GM19463 (cell line): ENCODE measurements around the gene CASR.

ENCODE experiments used
- ATAC-seq: cut with Tn5 transposase; IDR thresholded peaks from one replicate; pipeline ENCODE4 v1.9.1; 2021; ENCODE audit warnings: mild to moderate bottlenecking, moderate library complexity; ENCODE audit not compliant: unreplicated experiment

Gene CASR

DNA sequence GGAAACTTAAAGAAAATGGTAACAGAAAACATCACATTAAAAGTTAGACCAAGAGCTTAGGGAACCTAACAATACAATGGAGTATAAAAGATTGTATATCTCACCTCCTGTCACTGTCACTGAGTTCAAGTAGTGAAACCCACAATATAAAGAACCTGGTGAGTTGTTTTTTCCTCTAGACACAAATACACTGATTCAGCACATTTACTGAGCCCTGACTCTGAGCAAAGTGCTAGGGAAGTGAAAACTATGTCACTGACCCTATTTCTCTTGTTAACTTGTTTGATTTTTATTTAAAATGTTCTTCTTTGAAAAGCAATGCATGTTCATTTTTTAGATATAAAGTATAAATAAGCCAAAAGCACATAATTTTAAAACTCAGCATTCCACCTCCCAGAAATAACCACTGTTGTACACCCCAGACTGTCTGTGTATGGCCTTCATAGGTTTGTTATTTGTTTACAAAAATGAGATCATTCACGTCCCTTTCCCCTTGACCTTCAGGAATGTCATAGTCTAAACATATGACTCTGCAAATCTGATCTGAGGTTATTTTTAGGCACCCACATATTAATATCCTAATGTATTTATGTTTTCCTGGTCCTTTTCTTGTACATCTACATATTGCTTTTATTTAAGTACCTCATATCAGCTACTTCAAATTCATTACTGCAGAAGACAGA is 72.4 kb downstream of the CASR start:
- peak; percentile 54 for ATAC-seq

DNA sequence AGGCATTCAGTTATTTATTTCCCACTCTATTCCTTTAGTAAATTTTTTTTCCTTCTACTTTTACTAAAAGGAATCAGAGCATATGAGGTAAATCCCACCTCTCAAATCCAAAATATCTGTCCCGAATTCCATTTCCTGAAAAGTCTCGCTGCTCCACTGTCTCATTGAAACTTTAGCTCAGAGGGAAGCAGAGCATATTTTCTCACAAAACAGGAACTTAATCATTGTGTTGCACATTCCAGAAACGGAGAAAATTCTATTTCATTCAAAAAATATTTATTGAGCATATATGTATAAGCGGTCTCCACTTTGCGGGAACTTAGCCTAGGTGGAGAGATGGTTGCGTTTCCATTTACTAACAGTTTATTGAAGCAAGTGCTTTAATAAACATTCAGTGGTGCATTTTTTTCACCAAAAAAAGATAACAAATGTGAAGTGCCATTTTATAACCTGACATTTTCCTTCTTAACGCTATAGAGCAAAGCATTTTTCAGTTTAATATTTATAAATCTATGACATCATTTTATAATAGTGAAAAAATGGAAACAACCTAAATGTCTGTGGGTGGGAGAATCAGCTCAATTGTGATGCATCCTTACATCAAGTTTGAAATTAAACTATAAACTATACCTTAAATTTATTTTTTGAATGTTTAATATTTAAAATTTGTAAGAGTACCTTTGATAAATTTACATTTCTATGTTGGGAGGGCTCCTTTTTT is 74.3 kb downstream of the CASR start:
- ATAC-seq, result no peak

DNA sequence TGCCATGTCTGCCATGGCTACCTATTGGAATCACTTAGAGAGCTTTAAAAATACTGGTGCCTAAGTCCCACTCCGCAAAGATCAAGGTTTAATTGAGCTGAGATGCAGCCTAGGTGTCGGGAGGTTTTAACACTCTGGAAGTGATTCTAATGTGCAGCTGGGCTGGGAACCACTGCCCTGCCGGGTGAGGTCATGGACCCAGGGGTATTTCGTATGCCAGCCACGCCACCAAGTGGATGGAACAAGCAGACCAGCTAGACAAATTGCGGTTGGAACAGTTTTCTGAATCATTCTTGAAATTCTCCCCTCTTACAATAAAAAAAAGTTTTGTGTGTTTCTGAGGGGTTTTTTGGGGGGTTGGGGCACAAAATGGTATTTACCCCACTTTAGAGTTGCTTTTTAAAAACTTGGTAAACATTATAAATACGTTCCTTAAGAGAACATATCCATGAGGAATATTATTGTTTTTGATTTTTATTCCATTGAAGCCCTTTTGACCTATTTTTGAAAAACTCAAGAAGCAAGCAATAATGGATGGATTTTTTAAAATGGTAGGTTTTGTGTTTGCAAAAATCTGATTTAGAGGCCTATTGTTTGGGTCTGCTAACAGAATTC is 75.4 kb downstream of the CASR start:
- peak; percentile 92 for ATAC-seq

DNA sequence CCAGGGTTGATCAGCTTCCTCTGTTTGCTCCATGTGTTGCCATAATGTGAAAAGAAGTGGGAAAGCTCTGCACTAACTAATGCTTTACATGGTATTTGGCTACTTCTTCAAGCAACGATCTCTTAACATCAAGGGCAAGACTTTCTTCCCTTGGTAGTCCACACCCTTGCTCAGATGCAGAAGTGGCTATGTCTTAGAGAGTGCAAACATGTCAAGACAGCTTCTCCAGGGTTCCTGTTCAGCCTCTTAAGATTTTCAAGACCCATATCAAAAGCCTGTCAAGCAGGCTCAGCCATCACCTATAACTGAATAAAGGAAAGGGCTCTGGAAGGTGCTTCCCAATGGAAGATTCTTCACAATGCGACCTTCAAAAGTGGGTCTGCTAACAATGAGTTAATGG is 76.7 kb downstream of the CASR start:
- ATAC-seq, result no peak

DNA sequence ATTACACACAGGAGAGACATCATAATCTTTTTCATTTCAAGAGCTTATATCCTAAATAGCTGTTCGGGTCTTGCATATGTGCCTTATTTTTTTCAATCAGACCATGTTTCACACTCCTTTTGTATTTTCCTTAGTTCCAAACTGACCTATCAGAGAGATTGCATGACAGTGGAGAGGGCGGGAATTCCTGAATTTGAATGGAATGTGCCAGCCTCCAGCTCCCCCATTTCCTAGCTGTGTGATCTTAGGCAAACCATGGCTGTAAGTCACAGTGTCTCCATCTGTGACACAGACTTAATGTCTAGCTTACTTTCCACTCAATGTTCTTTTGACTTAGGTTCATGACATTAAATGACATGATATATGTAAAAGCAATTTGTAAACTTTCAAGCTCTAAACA is 79.6 kb downstream of the CASR start:
- no peak for ATAC-seq

DNA sequence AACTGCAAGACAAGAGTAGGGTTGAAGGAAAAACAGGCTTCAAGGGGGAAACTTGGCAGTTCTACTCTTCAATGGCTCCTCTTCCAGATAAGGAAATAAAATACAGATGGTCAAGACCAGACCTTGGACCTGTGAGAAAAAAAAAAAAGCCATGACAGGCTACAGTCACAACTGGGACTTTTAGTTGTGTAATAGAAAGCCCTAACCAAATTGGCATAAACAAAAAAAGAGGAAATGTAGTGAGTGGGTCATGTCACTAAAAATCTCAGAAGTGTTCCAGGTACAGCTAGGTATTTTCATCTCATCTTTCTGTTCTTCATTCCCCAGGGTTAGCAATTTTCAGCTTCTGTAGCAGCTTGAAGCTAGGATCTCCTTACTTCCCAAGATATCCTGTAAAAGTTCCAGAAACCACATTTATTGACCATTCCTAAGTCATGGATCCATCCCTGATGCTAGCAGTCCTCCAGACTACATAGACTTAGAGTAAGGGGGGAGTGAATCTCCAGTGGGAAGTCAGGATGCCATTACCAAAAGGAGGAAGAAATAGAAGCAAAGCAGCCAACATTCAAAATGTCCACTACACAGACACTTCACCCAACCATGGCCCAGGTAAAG is 80.6 kb downstream of the CASR start:
- no peak for ATAC-seq

DNA sequence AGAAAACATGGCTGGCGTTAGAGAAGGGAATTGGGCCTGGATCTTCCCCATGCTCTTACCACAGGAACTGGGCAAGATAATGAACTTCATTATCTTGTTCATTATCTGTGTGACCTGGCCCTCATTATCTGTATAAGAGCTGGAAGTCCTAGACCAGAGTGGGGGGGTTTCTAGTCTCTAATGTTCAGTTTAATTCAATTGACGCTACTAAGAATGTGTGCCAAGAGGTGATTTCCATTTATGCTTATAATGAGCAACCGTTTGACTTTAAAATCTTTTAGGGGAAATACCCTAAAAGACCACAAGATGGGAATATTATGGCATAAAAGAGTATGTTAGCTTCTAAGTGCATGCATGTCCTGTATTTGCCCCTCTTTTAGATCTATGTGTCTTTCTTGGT is 82.5 kb downstream of the CASR start:
- no peak for ATAC-seq

DNA sequence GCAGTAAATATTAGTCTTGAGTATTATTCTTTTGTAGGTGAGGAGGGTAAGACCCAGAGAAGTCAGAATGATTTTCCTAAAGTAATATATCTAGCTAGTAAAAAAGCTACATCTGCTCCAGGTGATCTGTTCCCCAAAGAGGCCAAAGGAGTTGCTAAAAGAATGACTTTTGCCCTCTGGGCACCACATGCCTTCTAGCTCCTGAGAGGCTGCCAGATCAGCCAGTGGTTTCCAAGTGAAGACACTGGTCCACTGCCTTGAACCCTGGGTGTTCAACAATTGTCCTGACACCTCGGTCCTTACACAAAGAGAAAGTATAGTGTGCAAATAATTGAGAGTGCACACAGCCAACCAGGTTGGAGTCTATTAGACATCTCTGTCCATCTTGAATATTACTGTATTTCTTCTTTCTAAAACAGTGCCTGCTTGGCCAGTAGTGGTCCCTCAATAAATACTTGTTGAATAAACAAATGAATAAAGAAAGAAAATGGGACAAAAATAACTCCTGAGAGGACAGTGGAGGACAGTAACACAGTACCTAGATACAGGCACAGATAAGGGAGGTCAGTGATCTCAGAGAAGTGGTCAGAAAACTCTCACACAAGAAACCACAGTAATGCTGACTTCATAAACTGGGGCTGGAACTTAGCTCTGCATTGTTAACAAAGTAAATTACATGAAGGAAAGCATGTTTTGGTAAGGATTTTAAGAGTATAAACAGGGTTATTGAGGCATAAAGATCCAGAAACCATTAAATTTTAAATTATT is 85.0 kb downstream of the CASR start:
- ATAC-seq, result peak; percentile 53

DNA sequence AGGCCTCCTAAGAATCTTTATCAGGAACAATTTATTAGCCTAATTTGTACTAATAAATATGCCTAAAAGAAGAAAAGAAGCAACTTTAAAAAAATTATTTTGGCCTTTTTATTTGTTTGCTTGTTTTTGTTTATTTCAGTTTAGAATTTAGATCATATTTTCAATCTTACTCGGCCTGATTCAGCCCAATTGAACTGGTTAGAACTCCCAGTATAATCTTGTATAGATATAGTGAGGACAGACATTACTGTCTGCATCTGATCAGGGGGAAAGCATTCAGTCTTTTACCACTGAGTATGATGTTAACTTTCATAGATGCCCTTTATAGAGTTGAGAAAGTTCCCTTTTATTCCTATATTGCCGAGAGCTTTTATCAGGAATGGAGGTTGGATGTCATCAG is 85.6 kb downstream of the CASR start:
- no peak for ATAC-seq

DNA sequence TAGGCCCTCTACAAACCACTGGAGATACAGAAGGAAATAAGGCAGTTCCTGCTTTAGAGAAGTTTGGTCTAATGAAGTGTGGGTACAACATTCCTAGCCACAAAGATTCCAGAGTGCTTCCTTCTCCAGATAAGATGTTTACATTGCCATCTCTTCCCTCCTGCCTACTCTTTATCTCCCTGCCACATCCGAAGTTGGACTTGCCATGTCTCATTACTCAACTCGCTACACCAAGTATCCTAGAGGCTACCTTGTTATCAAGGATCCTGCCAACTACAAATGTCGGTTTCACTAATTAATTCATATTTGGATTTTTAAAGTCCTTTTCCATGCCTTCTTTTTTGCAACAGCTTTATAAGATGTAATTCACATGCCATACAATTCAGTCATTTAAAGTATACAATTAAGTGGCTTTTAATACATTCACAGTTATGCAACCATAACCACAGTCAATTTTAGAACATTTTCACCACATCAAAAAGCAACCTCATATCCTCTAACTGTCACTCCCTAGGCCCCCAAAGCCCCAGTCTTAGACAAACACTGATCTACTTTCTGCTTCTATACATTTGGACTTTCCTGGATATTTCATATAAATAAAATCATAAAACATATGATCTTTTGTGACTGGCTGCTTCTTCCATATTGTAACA is 87.9 kb downstream of the CASR start:
- ATAC-seq, result no peak

DNA sequence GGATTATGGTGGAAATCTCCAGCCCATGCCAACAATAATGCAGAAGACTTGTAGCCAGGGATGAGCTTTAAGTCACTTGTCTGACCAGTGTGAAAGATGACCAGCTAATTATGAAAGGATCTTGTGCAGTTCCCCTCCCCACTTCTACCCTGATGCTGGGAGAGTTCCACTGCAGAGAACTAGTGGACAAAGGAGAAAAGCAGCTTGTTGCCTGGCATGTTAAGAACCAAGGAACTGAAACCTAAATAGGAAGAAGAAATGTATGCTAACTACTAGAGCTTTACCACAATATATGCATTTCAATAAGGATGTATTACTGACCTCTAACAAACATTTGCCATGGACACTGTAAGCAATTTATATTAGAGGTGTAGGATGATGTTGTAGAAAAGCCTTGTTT is 89.4 kb downstream of the CASR start:
- ATAC-seq, result no peak

DNA sequence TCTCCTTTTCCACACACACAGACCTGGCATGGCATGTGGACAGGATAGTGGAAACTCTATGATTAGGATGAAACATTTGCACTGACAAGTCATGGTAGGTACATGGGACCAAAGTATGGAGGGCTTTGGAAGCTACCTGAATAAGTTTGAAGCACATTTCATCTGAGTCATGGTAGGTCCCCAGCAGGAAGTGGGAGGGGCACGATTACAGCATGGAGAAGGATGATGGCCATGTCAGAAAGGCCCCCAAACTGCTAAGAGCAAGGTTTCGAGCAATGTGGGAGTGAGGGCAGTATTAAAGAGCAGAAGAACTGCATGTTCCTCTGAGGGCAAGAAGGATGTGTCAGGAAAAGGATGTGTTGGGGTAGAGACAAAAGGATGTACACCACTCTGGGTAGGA is 90.0 kb downstream of the CASR start:
- ATAC-seq, result no peak

DNA sequence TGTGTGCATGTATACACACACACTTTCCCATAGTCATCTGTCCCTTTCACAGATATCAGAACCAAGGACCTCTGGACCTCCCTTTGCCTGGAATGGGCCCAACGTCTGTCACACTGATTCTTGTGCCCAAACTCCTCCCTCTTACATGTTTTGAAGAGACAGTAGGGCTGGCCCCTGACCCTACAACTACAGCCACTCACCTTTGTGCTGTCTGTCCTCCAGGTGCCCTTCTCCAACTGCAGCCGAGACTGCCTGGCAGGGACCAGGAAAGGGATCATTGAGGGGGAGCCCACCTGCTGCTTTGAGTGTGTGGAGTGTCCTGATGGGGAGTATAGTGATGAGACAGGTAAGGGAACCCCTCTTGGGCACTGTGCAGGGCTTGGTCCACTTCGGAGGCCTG is 98.4 kb downstream of the CASR start:
- ATAC-seq, result no peak

DNA sequence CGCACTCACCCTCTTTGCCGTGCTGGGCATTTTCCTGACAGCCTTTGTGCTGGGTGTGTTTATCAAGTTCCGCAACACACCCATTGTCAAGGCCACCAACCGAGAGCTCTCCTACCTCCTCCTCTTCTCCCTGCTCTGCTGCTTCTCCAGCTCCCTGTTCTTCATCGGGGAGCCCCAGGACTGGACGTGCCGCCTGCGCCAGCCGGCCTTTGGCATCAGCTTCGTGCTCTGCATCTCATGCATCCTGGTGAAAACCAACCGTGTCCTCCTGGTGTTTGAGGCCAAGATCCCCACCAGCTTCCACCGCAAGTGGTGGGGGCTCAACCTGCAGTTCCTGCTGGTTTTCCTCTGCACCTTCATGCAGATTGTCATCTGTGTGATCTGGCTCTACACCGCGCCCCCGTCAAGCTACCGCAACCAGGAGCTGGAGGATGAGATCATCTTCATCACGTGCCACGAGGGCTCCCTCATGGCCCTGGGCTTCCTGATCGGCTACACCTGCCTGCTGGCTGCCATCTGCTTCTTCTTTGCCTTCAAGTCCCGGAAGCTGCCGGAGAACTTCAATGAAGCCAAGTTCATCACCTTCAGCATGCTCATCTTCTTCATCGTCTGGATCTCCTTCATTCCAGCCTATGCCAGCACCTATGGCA is 100.5 kb downstream of the CASR start:
- no peak for ATAC-seq

DNA sequence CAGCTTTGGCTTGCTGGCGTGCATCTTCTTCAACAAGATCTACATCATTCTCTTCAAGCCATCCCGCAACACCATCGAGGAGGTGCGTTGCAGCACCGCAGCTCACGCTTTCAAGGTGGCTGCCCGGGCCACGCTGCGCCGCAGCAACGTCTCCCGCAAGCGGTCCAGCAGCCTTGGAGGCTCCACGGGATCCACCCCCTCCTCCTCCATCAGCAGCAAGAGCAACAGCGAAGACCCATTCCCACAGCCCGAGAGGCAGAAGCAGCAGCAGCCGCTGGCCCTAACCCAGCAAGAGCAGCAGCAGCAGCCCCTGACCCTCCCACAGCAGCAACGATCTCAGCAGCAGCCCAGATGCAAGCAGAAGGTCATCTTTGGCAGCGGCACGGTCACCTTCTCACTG is 101.0 kb downstream of the CASR start:
- ATAC-seq, result no peak

DNA sequence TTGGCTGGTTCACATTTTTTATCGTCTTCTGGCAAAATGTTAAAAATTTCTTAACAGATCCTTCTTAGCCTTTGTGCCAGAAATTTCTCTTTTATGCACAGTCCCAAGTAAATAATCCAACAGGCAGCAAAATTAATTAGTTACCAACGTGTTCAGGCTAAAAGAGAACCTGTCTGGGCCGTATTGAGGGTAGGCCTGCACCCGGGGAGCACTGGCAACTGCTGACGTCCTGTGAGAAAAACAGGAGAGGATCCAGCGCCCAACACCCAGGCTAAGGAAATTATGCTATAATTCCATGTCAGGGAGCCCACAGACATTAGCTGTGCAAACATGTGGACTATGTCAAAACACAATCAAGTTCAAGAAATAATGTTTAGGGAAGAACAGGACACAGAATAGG is 110.9 kb downstream of the CASR start:
- ATAC-seq, result no peak

DNA sequence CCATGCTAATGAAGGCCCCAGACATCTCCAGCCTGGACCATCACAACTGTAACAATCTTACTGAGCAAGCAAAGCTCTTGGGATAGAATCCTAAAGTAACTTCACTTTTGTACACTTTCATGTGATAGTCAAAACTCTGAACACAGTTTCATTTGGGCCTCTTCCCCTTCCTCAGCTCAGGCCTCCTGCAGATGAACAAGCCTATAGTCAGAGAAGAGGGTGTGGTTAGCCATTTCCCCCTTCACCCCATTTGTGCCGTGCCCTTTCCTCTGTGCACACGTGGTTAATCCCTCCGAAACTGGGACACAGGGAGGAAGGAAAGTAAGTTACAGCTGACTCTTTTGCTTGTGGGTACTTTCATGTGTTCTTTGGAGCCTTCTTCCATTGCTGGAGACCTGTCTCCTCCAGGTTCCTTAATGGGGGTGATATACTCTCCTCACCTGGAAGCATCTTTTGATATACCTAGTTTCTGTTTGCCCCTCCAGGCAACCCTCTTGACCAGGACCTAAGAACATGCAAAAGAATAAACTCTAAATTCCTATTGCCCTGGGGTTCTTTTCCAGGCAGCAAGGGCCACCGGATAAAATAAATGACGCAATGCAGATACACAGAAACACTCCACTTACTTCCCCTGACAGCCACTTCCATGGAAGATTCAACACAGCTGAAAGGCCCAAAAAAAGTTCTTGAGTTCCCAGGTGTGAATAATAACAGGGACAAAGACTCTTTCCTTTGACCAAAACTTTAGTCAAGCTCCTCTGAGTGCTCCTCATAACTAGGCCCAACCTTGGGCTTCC is 112.0 kb downstream of the CASR start:
- no peak for ATAC-seq

DNA sequence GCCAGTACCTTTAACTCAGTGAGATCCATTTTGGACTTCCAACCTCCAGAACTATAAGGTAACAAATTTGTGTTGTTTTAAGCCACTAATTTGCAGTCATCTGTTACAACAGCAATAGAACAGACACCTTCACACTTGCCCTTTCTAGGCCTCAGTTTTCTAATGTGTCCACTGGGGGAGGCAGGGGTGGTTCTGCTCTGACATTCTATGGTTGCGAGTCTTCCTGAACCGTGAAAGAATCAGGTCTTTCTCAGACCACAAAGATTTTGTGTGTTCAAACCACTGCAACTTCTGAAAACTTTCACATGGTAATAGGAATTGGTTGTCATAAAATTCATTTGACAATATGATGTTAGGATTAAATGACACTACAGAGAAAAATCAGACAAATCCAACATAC is 114.8 kb downstream of the CASR start:
- peak; percentile 74 for ATAC-seq

DNA sequence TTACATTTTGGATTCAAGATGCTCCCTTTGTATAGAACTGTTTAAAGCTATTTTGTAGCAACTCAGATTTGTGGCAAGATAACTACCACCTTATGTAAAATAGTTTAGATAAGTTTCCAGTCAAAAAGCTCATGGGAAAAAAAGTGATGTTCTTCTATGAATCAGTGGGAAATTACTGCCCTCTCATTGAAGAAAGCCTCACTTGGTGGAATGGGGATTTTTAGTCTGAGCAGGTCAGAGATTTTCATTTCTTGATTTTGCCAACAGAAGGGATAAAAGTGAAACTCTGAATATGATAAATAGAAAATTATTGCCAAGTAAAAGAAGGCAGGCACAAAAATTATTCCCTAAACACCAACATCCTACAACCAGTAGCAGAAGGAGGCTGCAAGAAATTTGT is 115.7 kb downstream of the CASR start:
- no peak for ATAC-seq
